ENCODE data around the gene ZNF93. TPM values are rescaled to one million over a fixed set of nuclear protein-coding genes. Genes with fewer than 3 reads are reported as not detected.

Gene ZNF93
- total and polyA plus RNA-seq, 2 of the 8 experiments (the other 6 are each of a cell fraction or from before 2014, with no cell fraction given): 40.8 to 61.8 TPM

DNA sequence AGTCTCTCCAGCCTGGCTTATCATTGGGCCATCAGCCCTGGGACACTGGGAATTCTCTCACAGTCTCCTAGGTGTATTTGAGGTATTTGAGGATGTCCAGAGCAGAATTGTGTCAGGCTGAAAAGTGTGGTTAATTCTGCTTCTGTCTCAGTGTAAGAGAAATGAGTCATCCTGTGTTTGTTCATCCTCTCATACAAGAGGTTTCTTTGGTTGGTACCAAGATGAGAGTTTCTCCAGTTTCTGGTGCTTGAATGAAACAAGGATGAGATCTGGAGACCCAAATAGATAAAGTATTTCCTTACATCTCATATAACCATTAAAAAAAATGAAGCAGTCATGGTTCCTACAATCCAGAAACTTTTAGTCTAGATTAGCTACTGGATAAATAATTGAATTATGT, 27.4 kb upstream of the ZNF93 start (continued):
- TF ChIP-seq JUND (IDR thresholded peaks at IDR 0.05; ENCODE audit: low read length) (no peak), EGR1 (IDR thresholded peaks at IDR 0.05; ENCODE audit: borderline replicate concordance, low read depth, low read length) (no peak), CEBPB (IDR thresholded peaks at IDR 0.05; ENCODE audit: low read depth, low read length) (no peak), TAF7 (optimal IDR thresholded peaks at IDR 0.05; ENCODE audit: borderline replicate concordance, low read depth, low read length) (no peak), PHF8 (conservative IDR thresholded peaks at IDR 0.05; ENCODE audit: low read depth, low read length) (no peak)

Data from H1 (cell line).